HG02884 (cell line): ENCODE data around the gene TSPEAR.
"Not testable (repeated sequence)": the region's sequence is repeated elsewhere in the genome, so short reads cannot be mapped to it uniquely, and the experiment has no call there.

ENCODE experiments used
- ATAC-seq: cut with Tn5 transposase; IDR thresholded peaks from one replicate; pipeline ENCODE4 v1.9.1; 2021; ENCODE audit warnings: mild to moderate bottlenecking, moderate library complexity; ENCODE audit not compliant: unreplicated experiment

The TSPEAR gene

GRCh38 chr21:44510508-44511218 lies 200.7 kb downstream of the TSPEAR start:
- ATAC-seq: no peak

GRCh38 chr21:44510109-44510507 lies 201.3 kb downstream of the TSPEAR start:
- ATAC-seq: no peak

GRCh38 chr21:44509539-44509938 lies 201.8 kb downstream of the TSPEAR start:
- ATAC-seq: no peak

GRCh38 chr21:44508711-44509445 lies 202.5 kb downstream of the TSPEAR start:
- ATAC-seq: no peak

- ATAC-seq: no peak
These were observed 203.0 kb downstream of the TSPEAR start for GRCh38 chr21:44508426-44508710.

GRCh38 chr21:44507673-44508425 lies 203.5 kb downstream of the TSPEAR start:
- ATAC-seq: no peak

GRCh38 chr21:44506279-44507255 lies 204.8 kb downstream of the TSPEAR start:
- ATAC-seq: no peak

- no peak for ATAC-seq
These were observed 205.6 kb downstream of the TSPEAR start for GRCh38 chr21:44505673-44506278.

GRCh38 chr21:44503901-44504399 lies 207.4 kb downstream of the TSPEAR start:
- no peak for ATAC-seq

GRCh38 chr21:44503006-44503889 lies 208.1 kb downstream of the TSPEAR start:
- not testable (repeated sequence) for ATAC-seq

- no peak for ATAC-seq
These were observed 209.0 kb downstream of the TSPEAR start for GRCh38 chr21:44502171-44502958.

- ATAC-seq: no peak
These were observed 211.3 kb downstream of the TSPEAR start for GRCh38 chr21:44500111-44500510.

- ATAC-seq: no peak
These were observed 211.7 kb downstream of the TSPEAR start for GRCh38 chr21:44499631-44500030.

- ATAC-seq: no peak
These were observed 212.2 kb downstream of the TSPEAR start for GRCh38 chr21:44499211-44499560.

GRCh38 chr21:44498280-44499210 lies 212.8 kb downstream of the TSPEAR start:
- ATAC-seq: no peak

- ATAC-seq: no peak
These were observed 213.7 kb downstream of the TSPEAR start for GRCh38 chr21:44497703-44498126.
